Hepatocyte (in vitro differentiated cells): Measurements from ENCODE around the gene KMT5B. TPM values are rescaled to one million over a fixed set of nuclear protein-coding genes. Genes with fewer than 3 reads are reported as not detected.

Experiments
- DNase-seq: peaks from one replicate; pipeline ENCODE4 v3.0.0-alpha.2; 2016; ENCODE audit warnings: low spot score
- H2AFZ ChIP-seq: fragments of 200-600 bp; sonication (generic); 2 replicates; pipeline ENCODE4 v1.6.0; 2016; ENCODE audit warnings: antibody characterized with exemption, mild to moderate bottlenecking
- H3K27ac ChIP-seq: fragments of 200-600 bp; sonication (generic); 2 replicates; pipeline ENCODE4 v1.5.1; 2016; ENCODE audit warnings: mild to moderate bottlenecking
- H3K27me3 ChIP-seq: fragments of 200-600 bp; sonication (generic); 2 replicates; pipeline ENCODE4 v1.6.1; 2016
- H3K36me3 ChIP-seq: fragments of 200-600 bp; sonication (generic); replicated peaks from 2 replicates; pipeline ENCODE4 v1.5.1; 2016; ENCODE audit warnings: low read depth; ENCODE audit not compliant: insufficient read depth
- H3K4me1 ChIP-seq: fragments of 200-600 bp; sonication (generic); 2 replicates; pipeline ENCODE4 v1.5.1; 2016; ENCODE audit warnings: mild to moderate bottlenecking, moderate library complexity; ENCODE audit not compliant: insufficient read depth
- H3K4me2 ChIP-seq: fragments of 200-600 bp; sonication (generic); 2 replicates; pipeline ENCODE4 v1.6.0; 2016
- H3K4me3 ChIP-seq: fragments of 200-600 bp; sonication (generic); 2 replicates; pipeline ENCODE4 v1.5.1; 2016; ENCODE audit warnings: mild to moderate bottlenecking
- H3K79me2 ChIP-seq: fragments of 200-600 bp; sonication (generic); 2 replicates; pipeline ENCODE4 v1.6.0; 2017; ENCODE audit warnings: mild to moderate bottlenecking
- H3K9me2 ChIP-seq: fragments of 200-600 bp; sonication (generic); replicated peaks from 2 replicates; pipeline ENCODE4 v1.6.0; 2017; ENCODE audit warnings: mild to moderate bottlenecking; ENCODE audit not compliant: insufficient read depth
- H3K9me3 ChIP-seq: fragments of 200-600 bp; sonication (generic); 2 replicates; pipeline ENCODE4 v1.5.1; 2016; ENCODE audit warnings: low read depth, mild to moderate bottlenecking
- H4K20me1 ChIP-seq: fragments of 200-600 bp; sonication (generic); 2 replicates; pipeline ENCODE4 v1.6.0; 2016; ENCODE audit warnings: mild to moderate bottlenecking; ENCODE audit not compliant: insufficient read depth, poor library complexity, severe bottlenecking
- CTCF ChIP-seq: fragments of 200-600 bp; sonication (generic); IDR thresholded peaks from 2 replicates; pipeline ENCODE4 v1.5.1; 2016; ENCODE audit warnings: antibody characterized with exemption, mild to moderate bottlenecking; ENCODE audit not compliant: poor library complexity
- EZH2 ChIP-seq: fragments of 200-600 bp; sonication (generic); IDR thresholded peaks from 2 replicates; pipeline ENCODE4 v1.6.1; 2016; ENCODE audit warnings: antibody characterized with exemption, mild to moderate bottlenecking, borderline replicate concordance
- EZH2phosphoT487 ChIP-seq: fragments of 200-600 bp; sonication (generic); IDR thresholded peaks from one replicate; pipeline ENCODE4 v1.6.1; 2018; ENCODE audit warnings: antibody characterized with exemption, mild to moderate bottlenecking, low read depth, moderate library complexity; ENCODE audit not compliant: unreplicated experiment, severe bottlenecking
- WGBS: methylation state at CpG from one replicate; pipeline ENCODE4 v1.1.6; 2016; ENCODE audit warnings: low lambda C conversion rate; ENCODE audit errors: missing lambda C conversion rate; 5-methylcytosine and 5-hydroxymethylcytosine counted together
- polyA plus RNA-seq: library from polyadenylated mRNA; unstranded; fragments of >200 nt; fragmentation: Nextera tagmentation; extraction: Ambion mirVana; gene quantifications from 2 replicates; pipeline ENCODE4 v1.2.1, GENCODE V29; 2016
- total RNA-seq: library from RNA; depleted of rRNA; stranded (reverse); fragments of >200 nt; gene quantifications from 2 replicates; pipeline ENCODE4 v1.2.3, GENCODE V29; 2014

KMT5B gene
- total and polyA plus RNA-seq, 2 experiments from 2014 or later: 29.9 to 36.0 TPM

- Histone ChIP-seq H3K4me1 (peaks cover 25% of the 10 kb centered on the region), H3K36me3 (no peaks in the 10 kb centered on the region), H3K4me2 (peak overlapping the region; percentile 84), H3K27ac (peak overlapping the region; percentile 100), H3K9me2 (no peaks in the 10 kb centered on the region), H3K27me3 (no peaks in the 10 kb centered on the region), H3K4me3 (peak overlapping the region; percentile 99), H3K79me2 (peaks cover 47% of the 10 kb centered on the region), H4K20me1 (peaks cover 48% of the 10 kb centered on the region), H3K9me3 (no peaks in the 10 kb centered on the region), H2AFZ (no peak overlapping the region)
- no peak for TF ChIP-seq EZH2phosphoT487
- peak; percentile 7 for TF ChIP-seq CTCF
- TF ChIP-seq EZH2: no peak
- peak; percentile 92 for DNase-seq
- under 1% methylated on average over 23 of the region's 80 CpGs for WGBS
Observed at GRCh38 chr11:68212421-68213134, 518 bp downstream of the KMT5B start.

GRCh38 chr11:68211546-68211945 lies 1.6 kb downstream of the KMT5B start:
- peak overlapping the region; percentile 99 for H3K4me3 ChIP-seq
- whole genome bisulfite sequencing: 25% methylated on average over 14 of the region's 14 CpGs
- no peak overlapping the region for H2AFZ ChIP-seq
- peak overlapping the region; percentile 81 for H3K27ac ChIP-seq
- peaks cover 25% of the 10 kb centered on the region for H3K4me1 ChIP-seq
- no peak for TF ChIP-seq CTCF
- TF ChIP-seq EZH2phosphoT487: no peak
- TF ChIP-seq EZH2: no peak
- H3K36me3 ChIP-seq: no peaks in the 10 kb centered on the region
- H3K9me3 ChIP-seq: no peaks in the 10 kb centered on the region
- peaks cover 58% of the 10 kb centered on the region for H4K20me1 ChIP-seq
- DNase-seq: peak; percentile 51
- peaks cover 57% of the 10 kb centered on the region for H3K79me2 ChIP-seq
- H3K27me3 ChIP-seq: no peaks in the 10 kb centered on the region
- no peaks in the 10 kb centered on the region for H3K9me2 ChIP-seq
- H3K4me2 ChIP-seq: peak overlapping the region; percentile 84

DNA sequence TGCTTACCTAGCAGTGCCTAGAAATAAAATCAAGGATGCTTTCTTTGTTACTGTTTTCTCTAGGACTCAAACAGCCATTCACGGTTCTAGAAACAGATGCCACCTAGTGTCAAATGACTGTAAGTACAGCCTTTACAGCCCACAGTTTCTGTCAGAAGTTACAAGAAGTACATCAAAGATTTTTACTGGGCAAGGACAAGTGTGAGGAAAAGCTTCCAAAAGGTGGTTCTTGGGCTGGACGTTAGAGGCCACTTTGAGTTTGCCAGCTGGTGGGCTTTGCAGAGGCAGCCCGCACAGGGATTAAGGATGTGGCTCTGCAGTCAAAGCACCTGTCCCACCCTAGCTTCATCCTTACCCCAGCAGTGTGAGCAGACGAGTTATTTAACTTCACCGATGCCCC lies 6.9 kb downstream of the KMT5B start:
- TF ChIP-seq CTCF: peak; percentile 84
- TF ChIP-seq EZH2: no peak
- Histone ChIP-seq H2AFZ (no peak overlapping the region), H4K20me1 (peaks cover 97% of the 10 kb centered on the region), H3K27ac (no peak overlapping the region), H3K4me2 (no peak overlapping the region), H3K79me2 (peaks cover 92% of the 10 kb centered on the region), H3K4me3 (no peak overlapping the region), H3K9me2 (no peaks in the 10 kb centered on the region), H3K9me3 (no peaks in the 10 kb centered on the region), H3K4me1 (peaks cover 20% of the 10 kb centered on the region), H3K36me3 (no peaks in the 10 kb centered on the region), H3K27me3 (no peaks in the 10 kb centered on the region)
- WGBS: 37% methylated on average over 5 of the region's 5 CpGs
- peak; percentile 76 for DNase-seq
